Esophagus squamous epithelium (tissue), 4 donors: ENCODE results near the gene CTAGE8.
"Not testable (repeated sequence)": the region's sequence is repeated elsewhere in the genome, so short reads cannot be mapped to it uniquely, and the experiment has no call there.

Experiments used
- CTCF ChIP-seq, 6 experiments: fragments of 450-650 bp in 4 of 6; fragments of 200-600 bp in 2 of 6; sonication (generic) in 2 of 6; IDR thresholded peaks; one replicate each; pipeline ENCODE4 v1.5.1; 2016 to 2019; ENCODE audit warnings: antibody characterized with exemption in 6 of 6, mild to moderate bottlenecking in 4 of 6, moderate library complexity in 4 of 6
- POLR2A ChIP-seq, 4 donors: fragments of 450-650 bp; IDR thresholded peaks; one replicate each; pipeline ENCODE4 v1.6.1; 2017; ENCODE audit warnings: antibody characterized with exemption in 4 of 4, mild to moderate bottlenecking in 4 of 4, moderate library complexity in 3 of 4

GRCh38 chr7:144287171-144287784, 18.2 kb upstream of the CTAGE8 start:
- not testable (repeated sequence) for TF ChIP-seq CTCF, POLR2A (IDR thresholded peaks at IDR 0.05)
